SK-MEL-5 (cell line): ENCODE measurements around the gene CRYBB2. TPM values are rescaled to one million over a fixed set of nuclear protein-coding genes. Genes with fewer than 3 reads are reported as not detected.
A peak's percentile ranks its signal among the peaks of the same experiment; 100 is the strongest.
"Not testable (repeated sequence)": the region's sequence is repeated elsewhere in the genome, so short reads cannot be mapped to it uniquely, and the experiment has no call there.

ENCODE experiments used
- DNase-seq: peaks from one replicate; pipeline ENCODE4 v3.0.0-alpha.2; 2016; ENCODE audit warnings: low read depth, low spot score
- in situ Hi-C: cut with HindIII; loops from 2 replicates; pipeline ENCODE4 v1.10.0; 2016; ENCODE audit warnings: low sequenced_read_pairs, high pct_unique_total_duplicates, low pct_unique_long_range_greater_than_20kb
- total RNA-seq: library from RNA; depleted of rRNA; stranded (reverse); fragments of >200 nt; shearing (Covaris generic); gene quantifications from 2 replicates; pipeline ENCODE4 v1.2.3, GENCODE V29; 2014

Gene CRYBB2
- total RNA-seq, 1 experiment from 2014 or later = not detected

DNA sequence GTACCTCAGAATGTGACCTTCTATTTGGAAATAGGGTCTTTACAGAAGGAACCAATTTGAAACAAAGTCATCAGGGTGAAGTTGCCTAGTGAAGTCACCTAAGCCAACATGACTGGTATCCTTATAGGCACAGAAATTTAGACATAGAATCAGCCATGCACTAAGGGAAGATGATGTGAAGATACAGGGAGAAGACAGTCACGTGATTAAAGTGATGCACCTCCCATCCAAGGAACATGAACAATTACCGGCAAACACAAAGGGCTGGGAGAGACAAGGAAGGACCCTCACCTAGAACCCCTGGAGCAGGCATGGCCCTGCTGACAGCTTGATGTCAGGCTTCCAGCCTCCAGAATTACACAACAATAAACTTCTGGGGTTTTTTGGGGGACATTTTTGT is 3.2 kb upstream of the CRYBB2 start:
- no peak for DNase-seq
- in situ Hi-C loops = no loop called here

DNA sequence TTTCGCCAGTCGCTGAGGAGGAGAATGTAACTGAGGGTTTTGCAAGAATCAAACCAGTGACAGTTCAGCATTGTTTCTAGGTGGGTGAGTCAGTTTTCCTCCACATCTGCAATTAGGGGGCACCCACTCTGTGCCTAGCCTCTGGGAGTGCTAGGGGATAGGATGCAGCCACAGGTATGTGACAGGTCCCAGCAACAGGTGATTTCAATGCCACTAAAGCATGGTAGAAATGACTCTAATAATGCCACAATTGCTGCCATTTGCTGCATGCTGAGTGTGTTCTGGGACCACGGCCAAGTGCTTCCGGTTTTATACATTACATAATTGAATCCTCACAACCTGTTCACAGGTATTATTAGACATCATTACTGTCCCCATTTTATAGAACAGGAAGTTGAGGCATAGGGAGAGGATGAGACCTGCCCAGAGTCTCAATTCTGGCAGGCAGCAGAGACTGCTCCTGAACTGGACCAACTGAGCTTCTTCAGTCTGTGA is 556 bp downstream of the CRYBB2 start:
- in situ Hi-C loops = no loop called here

DNA sequence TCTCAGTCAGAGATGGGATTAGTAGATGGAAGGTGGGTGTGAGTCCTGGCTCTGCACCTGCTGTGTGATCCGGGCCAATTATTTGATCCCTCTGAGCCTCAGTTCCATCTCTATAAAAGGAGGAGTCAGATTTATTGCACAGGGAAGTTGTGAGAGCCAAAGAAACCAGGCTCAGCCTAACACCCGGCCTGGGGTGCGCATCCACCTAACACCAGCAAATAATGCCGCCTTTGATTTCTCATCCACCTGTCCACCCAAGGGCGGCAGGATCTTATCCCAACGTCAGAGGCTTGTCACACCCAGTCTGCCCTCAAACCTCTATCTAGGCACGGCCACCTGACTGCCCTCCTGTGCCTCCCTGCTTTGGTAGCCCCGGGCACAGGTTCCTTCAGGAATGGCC is 2.4 kb downstream of the CRYBB2 start:
- in situ Hi-C loops = no loop called here
- no peak for DNase-seq

More for the DNA sequence above, 556 bp downstream of the CRYBB2 start:
- no peak for DNase-seq

DNA sequence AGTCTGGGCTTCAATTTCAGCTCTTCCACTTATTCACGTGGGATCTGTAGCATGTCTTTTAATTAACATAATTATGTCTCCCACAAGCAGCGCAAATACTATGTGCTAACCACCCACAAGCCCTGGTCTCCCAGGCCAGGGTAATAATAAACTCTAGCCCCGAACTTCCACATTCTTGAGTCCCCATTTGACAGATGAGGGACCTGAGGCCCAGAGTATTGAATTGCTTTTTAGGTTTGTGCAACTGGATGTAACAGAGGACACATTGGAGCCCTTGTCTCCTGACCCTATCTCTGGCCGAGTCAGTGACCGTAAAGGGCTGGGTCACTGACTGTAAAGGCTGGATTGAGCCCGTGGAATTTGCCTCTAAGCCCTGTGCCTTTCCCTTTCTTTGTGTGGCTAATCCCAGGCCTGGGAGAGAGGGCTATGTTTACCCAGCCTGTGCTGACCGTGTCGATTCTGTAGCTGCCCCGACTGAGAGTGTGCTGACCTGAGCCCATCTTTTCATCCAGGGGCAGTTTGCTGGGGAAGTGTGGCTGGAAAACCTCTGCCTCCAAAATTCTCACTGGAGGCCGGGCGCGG is 3.9 kb downstream of the CRYBB2 start:
- in situ Hi-C loops = no loop called here
- DNase-seq = no peak

DNA sequence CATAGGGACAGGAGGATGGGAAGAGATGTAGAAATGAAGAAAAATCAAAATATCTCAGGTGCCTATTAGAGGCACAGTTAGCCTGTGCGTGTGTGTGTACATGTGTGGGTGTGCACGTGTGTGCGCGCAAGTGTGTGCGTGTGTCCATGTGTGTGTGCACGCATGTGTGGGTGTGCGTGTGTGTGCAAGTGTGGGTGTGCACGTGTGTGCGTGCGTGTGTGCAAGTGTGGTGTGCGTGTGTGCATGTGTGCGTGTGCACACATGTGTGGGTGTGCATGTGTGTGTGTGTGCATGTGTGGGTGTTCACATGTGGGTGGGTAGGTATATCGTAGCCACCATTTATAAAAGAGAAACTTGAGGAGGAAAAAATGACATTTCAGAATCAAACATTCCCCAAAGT is 9.4 kb downstream of the CRYBB2 start:
- in situ Hi-C loops = no loop called here
- DNase-seq = no peak

DNA sequence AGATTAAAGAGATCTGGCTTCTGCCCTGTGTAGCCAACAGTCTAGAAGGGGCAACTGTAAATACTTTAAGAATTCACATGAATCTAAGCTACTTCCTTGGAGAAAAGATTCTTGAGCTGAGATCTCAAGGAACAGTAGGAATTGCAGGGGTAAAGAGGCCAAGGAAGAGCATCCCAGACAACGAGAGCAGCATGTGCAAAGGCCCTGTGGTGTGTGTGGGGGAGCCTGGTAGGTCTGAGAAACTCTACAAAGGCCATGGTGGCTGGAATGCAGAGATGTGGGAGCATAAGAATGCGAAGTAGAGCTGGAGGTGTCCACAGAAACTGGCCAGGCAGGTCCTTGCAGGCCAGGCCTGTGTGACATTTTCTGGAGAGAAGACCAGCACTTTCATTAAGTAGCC is 11.3 kb downstream of the CRYBB2 start:
- in situ Hi-C loops, DNase-seq: not testable (repeated sequence)

DNA sequence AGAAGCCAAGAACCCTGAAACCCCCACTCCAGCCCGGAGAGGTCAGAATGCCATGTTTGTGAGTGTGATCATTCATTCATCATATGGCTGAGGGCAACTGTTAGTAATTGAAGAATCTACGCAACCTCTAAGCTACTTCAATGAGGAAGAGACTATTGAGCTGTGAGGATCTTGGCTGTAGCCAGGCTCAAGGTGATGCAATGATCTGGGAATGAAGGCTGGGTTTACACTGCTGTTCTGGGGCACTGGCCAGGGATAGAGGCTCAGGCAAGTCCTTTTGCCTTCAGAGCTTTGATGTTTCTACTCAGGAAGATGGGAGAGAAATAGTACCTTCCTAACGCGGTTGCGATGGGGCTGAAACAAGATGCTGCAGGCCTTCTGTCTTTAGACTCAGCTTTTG is 12.9 kb downstream of the CRYBB2 start:
- DNase-seq = no peak
- in situ Hi-C loops = no loop called here

DNA sequence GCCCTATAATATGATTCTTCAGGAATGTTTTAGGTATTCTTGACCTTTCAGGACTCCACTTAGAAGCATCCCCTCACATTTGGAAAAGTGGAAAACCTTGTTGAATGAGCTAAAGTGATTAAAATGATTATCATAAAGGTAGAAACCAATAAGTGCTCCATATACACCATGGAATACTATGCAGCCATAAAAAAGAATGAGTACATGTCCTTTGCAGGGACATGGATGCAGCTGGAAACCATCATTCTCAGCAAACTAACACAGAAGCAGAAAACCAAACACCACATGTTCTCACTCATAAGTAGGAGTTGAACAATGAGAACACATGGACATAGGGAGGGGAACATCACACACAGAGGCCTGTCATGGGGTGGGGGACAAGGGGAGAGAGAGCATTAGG is 14.3 kb downstream of the CRYBB2 start:
- DNase-seq, in situ Hi-C loops: not testable (repeated sequence)

DNA sequence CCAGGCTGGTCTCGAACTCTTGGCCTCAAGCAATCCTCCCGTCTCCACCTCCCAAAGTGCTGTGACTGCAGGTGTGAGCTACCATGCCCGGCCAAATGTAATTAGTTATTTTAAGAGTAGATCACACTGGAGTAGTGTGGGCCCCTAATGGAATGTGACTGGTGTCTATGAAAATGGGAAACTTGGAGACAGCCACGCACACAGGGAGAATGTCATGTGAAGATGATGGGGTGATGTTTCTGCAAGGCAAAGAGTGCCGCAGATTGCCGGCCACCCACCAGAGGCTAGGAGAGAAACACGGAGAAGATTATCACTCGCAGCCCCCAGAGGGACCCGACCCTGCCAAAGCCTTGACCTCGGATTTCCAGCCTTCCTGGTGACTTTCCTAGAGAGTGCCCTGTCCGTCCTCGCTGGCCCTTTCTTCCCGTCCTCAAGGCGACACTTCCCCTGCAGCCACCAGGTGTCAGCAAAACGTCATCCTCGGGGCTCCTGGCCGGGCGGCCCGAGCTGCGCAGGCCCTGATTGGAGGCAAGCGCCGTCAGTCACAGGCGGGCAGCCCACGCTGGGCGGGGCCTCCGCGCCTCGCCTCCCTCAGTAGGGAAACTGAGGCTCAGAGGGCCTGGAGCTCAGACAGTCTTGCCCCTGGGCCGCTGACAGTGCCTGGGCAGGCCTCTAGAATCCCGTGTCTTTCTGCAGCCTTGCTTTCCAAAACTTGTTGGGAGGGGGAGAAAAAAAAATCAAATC is 16.3 kb downstream of the CRYBB2 start:
- in situ Hi-C loops = no loop called here
- peak; percentile 87 for DNase-seq

DNA sequence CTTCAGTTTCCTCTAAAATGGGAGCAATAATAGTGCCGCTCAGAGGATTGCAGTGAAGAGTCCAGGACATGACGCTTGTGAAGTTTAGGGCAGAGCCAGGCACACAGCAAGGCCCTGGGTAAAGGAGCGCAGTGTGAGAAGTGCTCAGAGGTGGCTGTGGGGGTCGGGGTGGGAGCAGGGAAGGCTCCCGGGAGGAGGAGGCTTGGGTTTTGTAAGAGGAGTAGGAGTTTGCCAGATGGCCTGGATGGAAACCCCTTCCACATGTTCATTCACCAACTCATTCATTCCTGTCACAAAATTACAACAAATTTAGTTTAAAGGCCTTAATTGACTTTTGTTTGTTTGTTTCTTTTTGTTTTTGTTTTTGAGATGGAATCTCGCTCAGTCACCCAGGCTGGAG is 17.0 kb downstream of the CRYBB2 start:
- in situ Hi-C loops = no loop called here
- DNase-seq = no peak

DNA sequence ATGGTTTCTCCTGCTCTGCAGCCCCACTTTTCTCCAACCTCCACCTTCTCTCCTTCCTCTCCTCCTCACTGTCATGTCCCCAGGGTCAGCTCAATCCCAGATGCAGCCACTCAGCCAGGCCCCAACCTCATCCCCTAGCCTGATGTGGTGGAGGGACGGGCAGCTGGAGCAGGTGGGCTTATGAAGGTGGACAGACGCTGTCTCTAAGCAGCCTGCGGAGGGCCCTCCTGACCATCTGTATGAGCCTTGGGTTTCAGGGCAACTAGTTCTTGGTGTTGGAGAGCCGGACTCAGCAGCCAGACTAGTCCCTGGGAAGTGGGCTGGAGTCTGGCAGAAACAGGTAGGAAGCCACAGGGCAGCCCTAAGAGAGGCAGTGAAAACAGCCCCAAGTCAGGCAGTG is 18.1 kb downstream of the CRYBB2 start:
- DNase-seq = no peak
- in situ Hi-C loops = no loop called here

DNA sequence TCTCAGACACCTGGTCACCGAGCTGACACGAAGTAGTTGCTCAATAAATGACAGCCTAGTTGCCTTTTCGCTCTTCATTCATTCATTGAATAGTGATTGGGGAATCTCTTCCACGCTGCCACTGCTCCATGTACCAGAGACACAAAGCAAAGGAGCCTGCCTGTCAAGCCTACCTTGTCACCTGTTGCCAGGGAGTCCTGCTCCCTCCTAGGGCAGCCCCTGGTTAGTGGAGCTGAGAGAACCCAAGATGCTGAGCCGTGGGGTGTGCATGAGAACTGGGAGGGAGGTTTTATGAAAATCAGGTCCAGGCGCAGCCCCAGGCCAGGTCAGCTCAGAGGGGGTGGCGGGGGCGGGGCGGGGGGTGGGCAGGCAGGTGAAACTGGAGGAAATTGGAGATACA is 18.6 kb downstream of the CRYBB2 start:
- in situ Hi-C loops, DNase-seq: not testable (repeated sequence)

DNA sequence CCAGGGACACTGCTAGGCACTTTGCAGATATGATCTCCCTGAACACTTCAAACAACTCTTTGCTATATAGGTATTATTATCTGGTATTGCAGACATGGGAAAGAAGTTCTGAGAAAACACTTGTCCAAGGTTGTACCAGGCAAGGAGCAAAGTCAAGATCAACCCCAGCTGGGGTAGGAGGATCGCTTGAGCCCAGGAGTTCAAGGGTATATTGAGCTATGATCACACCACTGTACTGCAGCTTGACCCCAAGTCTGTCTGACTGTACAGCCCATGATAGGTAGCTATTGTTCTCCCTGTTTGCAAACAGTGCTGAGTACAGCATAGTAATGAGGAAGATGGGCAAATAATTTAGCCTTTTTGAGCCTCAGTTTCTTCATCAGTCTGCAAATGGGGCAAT is 35.7 kb downstream of the CRYBB2 start:
- in situ Hi-C loops, DNase-seq: not testable (repeated sequence)

DNA sequence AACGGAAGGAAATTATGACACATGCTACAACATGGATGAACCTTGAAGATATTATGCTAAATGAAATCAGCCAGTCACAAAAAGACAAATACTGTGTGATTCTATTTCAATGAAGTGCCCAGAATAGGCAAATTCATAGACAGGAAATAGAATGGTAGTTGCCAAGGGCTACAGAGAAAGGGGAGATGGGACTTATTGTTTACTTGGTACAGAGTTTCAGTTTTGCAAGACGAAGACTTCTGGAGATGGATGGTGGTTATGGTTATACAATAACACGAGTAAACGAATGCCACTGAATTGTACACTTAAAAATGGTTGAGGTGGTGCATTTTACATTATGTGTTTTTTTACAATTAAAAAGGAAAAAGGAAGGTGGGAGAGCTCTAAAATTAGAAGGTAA is 48.1 kb downstream of the CRYBB2 start:
- in situ Hi-C loops, DNase-seq: not testable (repeated sequence)

DNA sequence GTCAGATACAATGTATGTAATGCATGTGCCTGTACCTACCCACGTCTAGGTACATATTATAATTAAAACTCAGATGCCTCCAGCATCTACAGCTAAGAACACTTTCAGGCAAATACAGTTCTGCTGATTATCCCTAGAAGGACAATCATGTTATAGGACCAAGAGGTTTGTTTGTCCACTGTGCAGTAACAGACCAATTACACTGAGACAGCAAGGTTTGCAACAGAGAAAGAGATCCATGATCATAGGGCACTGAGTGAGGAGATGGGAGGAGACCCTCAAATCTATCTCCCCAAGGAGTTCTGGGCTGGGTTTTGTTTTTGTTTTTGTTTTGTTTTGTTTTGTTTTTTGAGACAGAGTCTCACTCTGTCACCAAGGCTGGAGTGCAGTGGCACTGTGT is 49.5 kb downstream of the CRYBB2 start:
- DNase-seq, in situ Hi-C loops: not testable (repeated sequence)

DNA sequence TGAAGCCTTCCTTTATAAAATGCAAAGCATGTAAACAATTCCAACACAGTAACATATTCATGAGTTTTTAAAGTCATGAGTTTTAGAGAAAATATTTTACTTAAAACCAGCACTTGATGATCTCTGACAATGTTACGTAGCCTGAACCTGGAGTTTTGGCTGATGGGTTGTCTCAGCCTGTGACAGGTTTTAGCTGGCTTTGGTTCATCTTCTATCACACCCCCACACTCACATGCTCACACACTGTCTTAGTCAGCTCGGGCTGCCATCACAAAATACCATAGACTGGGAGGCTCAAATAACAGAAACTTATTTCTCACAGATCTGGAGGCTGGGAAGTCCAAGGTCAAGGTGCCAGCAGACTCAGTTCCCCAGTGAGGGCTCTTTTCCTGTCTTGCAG is 50.6 kb downstream of the CRYBB2 start:
- DNase-seq, in situ Hi-C loops: not testable (repeated sequence)

DNA sequence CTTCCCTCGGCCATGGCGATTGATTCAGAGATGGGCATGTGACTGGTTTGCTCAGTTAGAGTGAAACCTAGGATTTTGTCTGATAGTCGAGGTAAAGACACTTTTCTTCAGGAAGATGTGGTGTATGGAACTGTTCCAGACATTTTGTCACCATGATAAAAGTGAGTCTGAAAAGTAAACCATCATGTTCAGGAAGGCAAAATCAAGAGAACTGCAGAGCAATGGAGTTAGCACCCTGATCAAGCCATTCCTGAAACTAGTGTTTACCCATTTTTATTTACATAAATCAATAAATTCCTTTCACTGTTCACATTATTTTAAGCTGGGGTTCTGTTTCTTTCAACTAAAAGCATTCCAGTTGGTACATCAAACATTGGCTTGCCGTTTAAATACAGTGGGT is 53.8 kb downstream of the CRYBB2 start:
- DNase-seq, in situ Hi-C loops: not testable (repeated sequence)

DNA sequence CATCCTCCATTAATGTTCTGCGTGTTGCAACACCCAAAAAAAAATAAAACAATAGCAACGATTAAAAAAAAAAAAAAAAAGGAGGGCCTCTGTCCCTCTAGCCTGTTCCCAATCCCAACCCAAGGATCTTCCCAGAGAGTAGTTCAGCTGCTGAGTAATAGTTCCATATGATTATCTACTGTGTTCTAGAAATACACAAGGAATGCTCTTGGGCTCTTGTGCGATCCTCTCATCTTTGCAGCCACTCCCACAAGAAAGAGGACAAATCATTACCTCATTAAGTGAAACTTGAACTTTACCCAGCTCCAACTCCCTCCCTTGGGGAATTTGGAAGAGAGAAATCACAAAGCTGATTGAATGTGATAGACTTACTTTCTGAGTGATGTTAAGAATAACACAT is 54.5 kb downstream of the CRYBB2 start:
- DNase-seq, in situ Hi-C loops: not testable (repeated sequence)

DNA sequence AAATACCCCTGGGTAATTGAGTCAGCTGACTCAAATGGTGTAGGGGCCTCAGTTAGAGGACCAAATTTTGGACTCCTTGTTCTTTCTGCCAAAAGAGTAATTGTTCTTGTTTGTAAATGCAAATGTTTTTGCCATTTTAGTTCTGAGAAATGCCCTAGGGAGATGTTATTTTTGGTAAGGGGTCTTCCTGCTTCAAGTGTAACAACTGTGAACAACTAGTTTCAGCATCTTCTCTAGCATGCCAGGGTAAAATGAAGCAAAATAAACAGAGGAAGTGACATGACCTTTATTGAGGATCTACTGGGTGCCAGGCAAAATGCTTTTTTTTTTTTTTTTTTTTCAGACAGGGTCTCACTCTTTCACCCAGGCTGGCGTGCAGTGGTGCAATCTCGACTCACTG is 60.7 kb downstream of the CRYBB2 start:
- in situ Hi-C loops = not testable (repeated sequence)

More for the DNA sequence above, 60.7 kb downstream of the CRYBB2 start:
- DNase-seq = peak; percentile 15
